NCI-H345 treated with DMSO at 0.1 percent for 48 hours (cell line): Measurements from ENCODE around the gene SERPINA1.
"Not testable (repeated sequence)": the region's sequence is repeated elsewhere in the genome, so short reads cannot be mapped to it uniquely, and the experiment has no call there.

Experiments used
- DNase-seq: peaks from one replicate; lab custom pipeline; 2025; ENCODE audit not compliant: unreplicated experiment; lab: John Stamatoyannopoulos, UW

Gene SERPINA1

GRCh38 chr14:94372021-94372605, 16.3 kb downstream of the SERPINA1 start:
- DNase-seq, result no peak

GRCh38 chr14:94370524-94370910, 17.9 kb downstream of the SERPINA1 start:
- no peak for DNase-seq

- not testable (repeated sequence) for DNase-seq
Measured at GRCh38 chr14:94369766-94370523, 18.5 kb downstream of the SERPINA1 start.

- DNase-seq, result no peak
Measured at GRCh38 chr14:94368956-94369355, 19.4 kb downstream of the SERPINA1 start.

- no peak for DNase-seq
Measured at GRCh38 chr14:94368243-94368590, 20.2 kb downstream of the SERPINA1 start.

- no peak for DNase-seq
Measured at GRCh38 chr14:94367347-94368242, 20.8 kb downstream of the SERPINA1 start.

- DNase-seq, result no peak
Measured at GRCh38 chr14:94366146-94366915, 22.1 kb downstream of the SERPINA1 start, which contains the start of gene SERPINA2. Gene SERPINA2 (minus strand): TSS chr14:94366698.

GRCh38 chr14:94365624-94366023, 22.8 kb downstream of the SERPINA1 start:
- no peak for DNase-seq

GRCh38 chr14:94364964-94365363, 23.4 kb downstream of the SERPINA1 start:
- no peak for DNase-seq

GRCh38 chr14:94364037-94364436, 24.4 kb downstream of the SERPINA1 start:
- no peak for DNase-seq

GRCh38 chr14:94363151-94363624, 25.2 kb downstream of the SERPINA1 start:
- no peak for DNase-seq

- DNase-seq, result no peak
Measured at GRCh38 chr14:94362614-94363133, 25.7 kb downstream of the SERPINA1 start.

GRCh38 chr14:94361682-94362081, 26.7 kb downstream of the SERPINA1 start:
- DNase-seq, result no peak

GRCh38 chr14:94360945-94361565, 27.3 kb downstream of the SERPINA1 start:
- no peak for DNase-seq

- DNase-seq, result no peak
Measured at GRCh38 chr14:94357166-94357565, 31.2 kb downstream of the SERPINA1 start.

- no peak for DNase-seq
Measured at GRCh38 chr14:94356379-94357056, 31.9 kb downstream of the SERPINA1 start.

GRCh38 chr14:94355191-94355794, 33.1 kb downstream of the SERPINA1 start:
- no peak for DNase-seq

GRCh38 chr14:94354638-94355185, 33.7 kb downstream of the SERPINA1 start:
- DNase-seq, result no peak

GRCh38 chr14:94354190-94354589, 34.2 kb downstream of the SERPINA1 start:
- not testable (repeated sequence) for DNase-seq
